ENCODE data around the gene ACMSD.
"Not testable (repeated sequence)": the region's sequence is repeated elsewhere in the genome, so short reads cannot be mapped to it uniquely, and the experiment has no call there.

Gene ACMSD

DNA sequence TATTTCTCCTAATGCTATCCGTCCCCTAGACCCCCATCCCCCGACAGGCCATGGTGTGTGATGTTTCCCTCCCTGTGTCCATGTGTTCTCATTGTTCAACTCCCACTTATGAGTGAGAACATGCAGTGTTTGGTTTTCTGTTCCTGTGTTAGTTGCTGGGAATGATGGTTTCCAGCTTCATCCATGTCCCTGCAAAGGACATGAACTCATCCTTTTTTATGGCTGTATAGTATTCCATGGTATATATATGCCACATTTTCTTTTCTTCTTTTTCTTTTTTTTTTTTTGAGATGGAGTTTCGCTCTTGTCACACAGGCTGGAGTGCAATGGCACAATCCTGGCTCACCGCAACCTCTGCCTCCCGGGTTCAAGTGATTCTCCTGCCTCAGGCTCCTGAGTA is 9.2 kb downstream of the ACMSD start:
- not testable (repeated sequence) for H3K4me1 ChIP-seq (ENCODE audit: insufficient read depth, low read length); H3K9me3 ChIP-seq (ENCODE audit: insufficient read depth, low read depth, low read length); H3K27ac ChIP-seq (ENCODE audit: low read depth, low read length); H3K4me3 ChIP-seq (ENCODE audit: low read length); H3K27me3 ChIP-seq (ENCODE audit: insufficient read depth, low read length); H3K9ac ChIP-seq (ENCODE audit: low read depth, low read length); H3K36me3 ChIP-seq (ENCODE audit: insufficient read depth, low read length)
- WGBS, result 88% methylated on average over 5 of the region's 5 CpGs

DNA sequence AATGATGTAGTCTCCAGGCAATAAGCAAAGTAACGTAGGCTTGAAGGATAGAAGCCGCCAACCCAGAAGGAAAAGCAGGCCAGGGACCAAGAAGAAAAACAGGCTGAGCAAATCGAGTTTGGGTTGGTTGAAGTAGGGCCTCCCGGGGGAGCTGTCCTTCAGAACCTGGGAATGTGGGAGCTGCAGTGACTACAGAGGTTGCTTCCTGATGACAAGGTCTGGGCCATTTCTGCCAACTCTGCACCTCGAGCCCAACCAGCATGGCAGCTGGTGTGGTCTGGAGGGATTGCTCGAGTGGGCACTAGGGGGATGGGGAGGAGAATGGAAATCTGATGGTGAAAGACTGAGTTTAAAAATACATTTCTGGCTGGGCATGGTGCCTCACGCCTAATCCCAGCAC is 14.1 kb downstream of the ACMSD start:
- no peaks in the 10 kb centered on the region for H3K4me1 ChIP-seq (ENCODE audit: insufficient read depth, low read length)

DNA sequence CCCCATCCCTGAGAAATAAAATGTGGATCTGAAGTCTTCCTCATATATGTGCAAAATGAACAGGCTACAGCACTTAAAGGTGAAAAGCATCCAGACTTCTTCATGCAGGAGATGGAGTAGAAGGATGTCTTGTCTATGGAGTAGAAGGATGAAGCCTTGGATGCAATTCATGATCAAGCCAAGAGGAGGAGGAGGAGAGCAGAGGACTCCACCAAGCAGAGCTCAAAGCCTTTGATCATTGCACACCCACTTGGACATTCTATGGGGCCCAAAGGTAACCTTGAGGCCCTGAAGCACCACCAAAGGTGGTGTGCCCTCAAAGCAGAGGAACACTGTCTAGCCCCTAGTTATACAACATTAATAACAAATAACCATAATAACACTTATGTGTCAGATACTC is 17.3 kb downstream of the ACMSD start:
- Histone ChIP-seq H3K4me1 (ENCODE audit: insufficient read depth, low read length) (no peaks in the 10 kb centered on the region), H3K9ac (ENCODE audit: low read depth, low read length) (no peak overlapping the region), H3K27me3 (ENCODE audit: insufficient read depth, low read length) (no peaks in the 10 kb centered on the region), H3K27ac (ENCODE audit: low read depth, low read length) (no peak overlapping the region), H3K9me3 (ENCODE audit: insufficient read depth, low read depth, low read length) (no peaks in the 10 kb centered on the region), H3K4me3 (ENCODE audit: low read length) (no peak overlapping the region), H3K36me3 (ENCODE audit: insufficient read depth, low read length) (no peaks in the 10 kb centered on the region)

More for the DNA sequence above, 14.1 kb downstream of the ACMSD start:
- Histone ChIP-seq H3K9me3 (ENCODE audit: insufficient read depth, low read depth, low read length) (no peaks in the 10 kb centered on the region), H3K36me3 (ENCODE audit: insufficient read depth, low read length) (no peaks in the 10 kb centered on the region), H3K27ac (ENCODE audit: low read depth, low read length) (no peak overlapping the region), H3K4me3 (ENCODE audit: low read length) (no peak overlapping the region), H3K9ac (ENCODE audit: low read depth, low read length) (no peak overlapping the region), H3K27me3 (ENCODE audit: insufficient read depth, low read length) (no peaks in the 10 kb centered on the region)
- WGBS, result 91% methylated on average over 7 of the region's 7 CpGs

DNA sequence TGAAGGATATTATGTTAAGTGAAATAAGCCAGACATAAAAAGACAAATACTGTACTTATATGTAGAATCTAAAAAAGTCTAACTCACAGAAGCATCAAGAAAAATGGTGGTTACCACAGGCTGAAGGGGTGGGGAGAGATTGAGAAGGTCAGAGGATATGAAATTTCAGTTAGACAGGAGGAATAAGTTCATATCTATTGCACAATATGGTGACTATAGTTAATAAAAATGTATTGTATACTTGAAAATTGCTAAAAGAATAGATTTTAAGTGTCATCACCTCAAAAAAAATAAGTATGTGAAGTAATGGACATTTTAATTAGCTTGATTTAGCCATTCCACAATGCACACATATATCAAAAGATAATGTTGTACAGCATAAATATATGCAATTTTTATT is 19.8 kb downstream of the ACMSD start:
- no peak overlapping the region for H3K4me3 ChIP-seq (ENCODE audit: low read length)
- H3K27ac ChIP-seq (ENCODE audit: low read depth, low read length), result no peak overlapping the region
- no peaks in the 10 kb centered on the region for H3K36me3 ChIP-seq (ENCODE audit: insufficient read depth, low read length)
- H3K4me1 ChIP-seq (ENCODE audit: insufficient read depth, low read length), result no peaks in the 10 kb centered on the region
- H3K9ac ChIP-seq (ENCODE audit: low read depth, low read length), result no peak overlapping the region
- H3K27me3 ChIP-seq (ENCODE audit: insufficient read depth, low read length), result no peaks in the 10 kb centered on the region
- H3K9me3 ChIP-seq (ENCODE audit: insufficient read depth, low read depth, low read length), result no peaks in the 10 kb centered on the region

DNA sequence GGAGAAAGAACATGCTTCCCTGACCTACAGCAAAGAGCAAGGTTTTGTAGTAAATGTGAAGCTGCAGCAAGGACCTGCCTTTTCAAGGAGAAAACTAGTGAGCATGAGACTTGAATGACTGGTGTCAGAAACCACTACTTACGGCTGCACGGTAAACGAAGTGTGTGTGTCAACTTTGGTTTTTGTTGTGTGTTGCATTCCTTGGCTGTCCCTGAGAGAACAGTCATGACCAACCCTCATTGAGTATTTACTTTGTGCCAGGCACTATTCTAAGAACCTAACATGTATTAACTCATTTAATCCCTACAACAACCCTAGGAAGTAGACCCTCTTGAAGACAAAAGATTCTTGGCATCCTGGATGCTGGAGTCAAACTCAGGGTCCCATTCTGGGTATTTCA is 22.8 kb downstream of the ACMSD start:
- Histone ChIP-seq H3K9me3 (ENCODE audit: insufficient read depth, low read depth, low read length) (no peaks in the 10 kb centered on the region), H3K4me1 (ENCODE audit: insufficient read depth, low read length) (no peaks in the 10 kb centered on the region), H3K27ac (ENCODE audit: low read depth, low read length) (no peak overlapping the region), H3K4me3 (ENCODE audit: low read length) (no peak overlapping the region), H3K27me3 (ENCODE audit: insufficient read depth, low read length) (no peaks in the 10 kb centered on the region), H3K9ac (ENCODE audit: low read depth, low read length) (no peak overlapping the region), H3K36me3 (ENCODE audit: insufficient read depth, low read length) (no peaks in the 10 kb centered on the region)
- WGBS, result 94% methylated on average over 3 of the region's 3 CpGs

DNA sequence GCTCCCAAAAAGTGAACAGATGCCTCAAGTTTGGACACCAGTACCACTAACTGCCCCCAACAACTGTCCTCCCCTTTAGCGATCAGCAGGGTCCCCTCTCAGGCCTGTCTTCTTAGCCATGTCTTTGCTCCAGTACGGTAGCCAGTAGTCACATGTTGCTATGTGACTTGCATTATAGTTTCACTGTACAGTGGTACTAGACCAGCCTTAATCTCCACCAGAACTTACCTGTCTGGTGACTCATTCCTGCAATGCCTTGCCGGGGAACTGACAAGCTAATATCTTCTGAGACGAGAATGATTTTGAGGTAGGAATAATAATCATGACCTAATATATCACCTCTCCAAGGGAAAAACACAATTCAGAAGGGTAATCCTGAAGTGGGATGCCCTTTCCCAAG is 23.7 kb downstream of the ACMSD start:
- Histone ChIP-seq H3K27ac (ENCODE audit: low read depth, low read length) (no peak overlapping the region), H3K9ac (ENCODE audit: low read depth, low read length) (no peak overlapping the region), H3K4me1 (ENCODE audit: insufficient read depth, low read length) (no peaks in the 10 kb centered on the region), H3K36me3 (ENCODE audit: insufficient read depth, low read length) (no peaks in the 10 kb centered on the region), H3K27me3 (ENCODE audit: insufficient read depth, low read length) (no peaks in the 10 kb centered on the region), H3K4me3 (ENCODE audit: low read length) (no peak overlapping the region), H3K9me3 (ENCODE audit: insufficient read depth, low read depth, low read length) (no peaks in the 10 kb centered on the region)
- 94% methylated on average over 2 of the region's 4 CpGs for WGBS

DNA sequence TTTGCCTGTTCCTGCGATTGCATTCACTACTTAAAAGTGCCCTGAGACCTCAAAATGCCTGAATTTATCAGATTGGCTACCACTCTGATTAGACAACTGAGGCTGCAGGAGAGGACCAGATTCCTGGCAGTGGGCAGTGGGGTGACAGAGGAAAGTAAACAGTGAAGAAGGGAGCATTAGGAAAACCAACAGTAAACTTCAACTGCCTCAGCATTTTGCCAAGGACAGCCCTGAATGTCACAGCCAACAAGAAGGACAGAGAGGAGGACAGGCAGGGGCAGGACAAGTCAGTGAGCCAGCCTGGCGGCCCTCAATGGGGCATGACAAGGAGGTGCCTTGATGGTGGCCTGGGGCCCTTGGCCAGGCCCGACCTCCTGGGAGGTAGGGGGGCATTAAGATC is 24.3 kb downstream of the ACMSD start:
- no peaks in the 10 kb centered on the region for H3K9me3 ChIP-seq (ENCODE audit: insufficient read depth, low read depth, low read length)

DNA sequence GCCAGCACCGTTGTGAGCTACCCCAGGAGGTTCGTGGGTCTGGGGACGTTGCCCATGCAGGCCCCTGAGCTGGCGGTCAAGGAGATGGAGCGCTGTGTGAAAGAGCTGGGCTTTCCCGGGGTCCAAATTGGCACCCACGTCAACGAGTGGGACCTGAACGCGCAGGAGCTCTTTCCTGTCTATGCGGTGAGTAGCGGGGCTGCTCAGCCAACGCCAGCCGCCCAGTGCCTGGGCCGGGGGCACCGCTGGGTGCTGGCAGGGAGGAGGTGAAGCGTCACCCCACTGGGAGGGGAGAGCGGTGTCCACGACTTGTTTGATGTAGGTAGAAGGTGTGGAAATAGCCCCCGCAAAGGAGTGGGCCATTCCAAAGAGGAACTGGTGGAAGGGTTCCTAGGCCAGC is 25.0 kb downstream of the ACMSD start:
- Histone ChIP-seq H3K4me3 (ENCODE audit: low read length) (no peak overlapping the region), H3K27me3 (ENCODE audit: insufficient read depth, low read length) (no peaks in the 10 kb centered on the region), H3K9ac (ENCODE audit: low read depth, low read length) (no peak overlapping the region), H3K9me3 (ENCODE audit: insufficient read depth, low read depth, low read length) (no peaks in the 10 kb centered on the region), H3K4me1 (ENCODE audit: insufficient read depth, low read length) (no peaks in the 10 kb centered on the region), H3K36me3 (ENCODE audit: insufficient read depth, low read length) (no peaks in the 10 kb centered on the region), H3K27ac (ENCODE audit: low read depth, low read length) (no peak overlapping the region)
- 93% methylated on average over 20 of the region's 20 CpGs for WGBS

More for the DNA sequence above, 24.3 kb downstream of the ACMSD start:
- Histone ChIP-seq H3K27ac (ENCODE audit: low read depth, low read length) (no peak overlapping the region), H3K9ac (ENCODE audit: low read depth, low read length) (no peak overlapping the region), H3K4me1 (ENCODE audit: insufficient read depth, low read length) (no peaks in the 10 kb centered on the region), H3K4me3 (ENCODE audit: low read length) (no peak overlapping the region), H3K36me3 (ENCODE audit: insufficient read depth, low read length) (no peaks in the 10 kb centered on the region), H3K27me3 (ENCODE audit: insufficient read depth, low read length) (no peaks in the 10 kb centered on the region)
- 95% methylated on average over 3 of the region's 3 CpGs for WGBS

DNA sequence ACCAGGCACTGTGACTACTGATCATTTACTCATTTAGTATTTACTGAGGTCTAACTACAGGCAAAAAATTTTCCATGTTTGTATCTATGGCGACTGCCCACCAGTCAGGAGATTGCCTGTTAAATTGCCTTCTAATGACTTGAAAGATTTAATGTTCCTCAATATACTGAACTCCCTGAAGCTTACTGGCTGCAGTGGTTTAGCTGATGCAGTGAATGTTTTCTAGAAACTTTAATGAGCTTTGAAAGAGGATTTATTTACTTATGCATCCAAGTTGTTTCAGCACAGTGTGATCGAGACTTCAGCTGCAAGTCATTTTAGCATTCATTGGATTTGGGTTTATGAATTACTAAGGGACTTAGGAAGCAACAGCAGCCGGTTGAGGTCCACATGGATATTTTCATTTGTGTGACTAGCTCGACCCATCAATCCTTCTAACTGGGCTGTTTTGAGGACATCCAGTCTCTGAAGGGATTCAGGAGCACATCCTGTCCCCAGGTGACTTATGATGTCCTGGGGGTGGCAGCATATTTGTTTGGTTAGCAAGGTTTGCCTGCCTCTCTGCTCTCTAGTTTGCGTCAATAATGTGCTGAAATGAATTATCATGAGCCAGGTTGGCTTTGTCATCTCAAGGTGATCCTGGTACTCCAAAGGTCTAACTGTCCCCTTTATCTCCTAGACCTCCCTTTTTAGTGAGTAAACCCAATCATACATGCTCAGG is 26.8 kb downstream of the ACMSD start:
- Histone ChIP-seq H3K9ac (ENCODE audit: low read depth, low read length) (no peak overlapping the region), H3K4me1 (ENCODE audit: insufficient read depth, low read length) (no peaks in the 10 kb centered on the region), H3K27me3 (ENCODE audit: insufficient read depth, low read length) (no peaks in the 10 kb centered on the region), H3K9me3 (ENCODE audit: insufficient read depth, low read depth, low read length) (no peaks in the 10 kb centered on the region), H3K27ac (ENCODE audit: low read depth, low read length) (no peak overlapping the region), H3K4me3 (ENCODE audit: low read length) (no peak overlapping the region), H3K36me3 (ENCODE audit: insufficient read depth, low read length) (no peaks in the 10 kb centered on the region)
- 87% methylated on average over 5 of the region's 5 CpGs for WGBS

DNA sequence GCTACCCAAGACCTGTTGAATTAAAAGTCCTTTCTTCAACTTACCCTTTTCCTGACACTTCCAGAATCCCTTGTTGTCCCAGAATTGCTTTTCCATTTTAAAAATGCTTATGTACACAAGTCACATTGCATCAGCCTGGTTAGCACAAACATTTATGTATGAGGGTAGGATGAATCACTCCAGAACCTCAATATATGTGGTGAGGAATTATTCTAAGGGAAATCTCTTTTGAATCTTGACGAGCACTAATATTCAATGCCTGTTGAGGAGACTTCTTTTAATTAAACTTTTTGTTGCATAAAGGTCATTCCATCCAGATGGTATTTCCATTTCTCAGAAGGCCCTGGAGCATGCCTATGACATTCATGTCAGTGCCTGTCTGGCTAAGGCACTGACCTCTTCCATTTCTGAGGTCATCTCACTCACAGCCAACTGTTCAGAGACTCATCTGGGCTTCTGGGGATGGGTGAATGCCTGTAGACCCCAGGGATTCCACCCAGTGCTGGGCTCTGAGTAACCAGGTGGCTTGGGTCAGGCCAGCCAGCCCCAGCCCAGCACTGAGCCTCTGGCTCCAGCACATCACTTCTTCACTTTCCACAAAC is 28.2 kb downstream of the ACMSD start:
- no peaks in the 10 kb centered on the region for H3K36me3 ChIP-seq (ENCODE audit: insufficient read depth, low read length)
- H3K9me3 ChIP-seq (ENCODE audit: insufficient read depth, low read depth, low read length), result no peaks in the 10 kb centered on the region
- H3K27ac ChIP-seq (ENCODE audit: low read depth, low read length), result no peak overlapping the region
- H3K4me1 ChIP-seq (ENCODE audit: insufficient read depth, low read length), result no peaks in the 10 kb centered on the region
- H3K4me3 ChIP-seq (ENCODE audit: low read length), result no peak overlapping the region
- no peaks in the 10 kb centered on the region for H3K27me3 ChIP-seq (ENCODE audit: insufficient read depth, low read length)
- no peak overlapping the region for H3K9ac ChIP-seq (ENCODE audit: low read depth, low read length)
- 88% methylated on average over 1 of the region's 1 CpG for WGBS

DNA sequence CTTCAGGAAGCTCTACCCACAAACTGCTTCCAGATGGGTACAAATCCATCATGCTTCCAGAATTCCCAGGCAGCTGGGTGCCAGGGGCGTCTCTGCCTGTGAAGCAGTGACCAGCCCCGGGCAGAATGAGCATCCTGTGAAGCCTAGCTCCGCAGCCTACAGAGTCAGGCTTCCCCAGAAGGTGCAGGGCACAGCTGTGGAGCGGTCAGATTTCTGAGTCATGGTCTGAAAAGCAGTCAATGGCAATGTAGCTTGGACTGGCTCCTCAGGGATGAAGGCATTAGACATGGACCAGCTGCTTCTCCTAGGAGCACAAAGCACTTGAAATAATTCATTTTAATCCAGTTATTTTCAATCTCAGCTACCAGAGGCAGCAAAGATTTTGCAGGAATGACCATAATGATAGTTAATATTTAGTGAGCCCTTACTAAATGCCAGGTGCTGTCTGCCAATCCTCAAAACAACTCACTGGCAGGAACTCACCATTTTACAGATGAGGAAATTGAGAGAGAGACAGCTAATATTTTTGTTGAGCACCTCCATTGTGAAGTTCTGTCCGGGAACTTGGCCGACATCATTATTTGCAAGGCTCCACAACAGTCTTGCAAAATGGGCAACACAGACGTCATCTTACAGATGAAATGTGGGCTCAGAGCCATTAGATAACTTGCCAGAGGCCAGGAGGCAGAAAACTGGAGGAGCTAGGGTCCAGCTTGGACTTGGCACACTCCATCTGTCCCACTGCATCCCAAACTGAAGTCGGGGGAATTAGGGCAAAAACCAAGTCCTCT is 31.7 kb downstream of the ACMSD start:
- H3K4me3 ChIP-seq (ENCODE audit: low read length), result no peak overlapping the region
- no peak overlapping the region for H3K27ac ChIP-seq (ENCODE audit: low read depth, low read length)
- no peaks in the 10 kb centered on the region for H3K27me3 ChIP-seq (ENCODE audit: insufficient read depth, low read length)
- H3K9ac ChIP-seq (ENCODE audit: low read depth, low read length), result no peak overlapping the region
- H3K36me3 ChIP-seq (ENCODE audit: insufficient read depth, low read length), result no peaks in the 10 kb centered on the region
- H3K9me3 ChIP-seq (ENCODE audit: insufficient read depth, low read depth, low read length), result no peaks in the 10 kb centered on the region
- 93% methylated on average over 8 of the region's 8 CpGs for WGBS
- no peaks in the 10 kb centered on the region for H3K4me1 ChIP-seq (ENCODE audit: insufficient read depth, low read length)

Measured in HUES64 (cell line).